NT2/D1 (cell line): Measurements from ENCODE around the gene HEXIM1.

Source experiments
- YY1 ChIP-seq: IDR thresholded peaks from 2 replicates; pipeline ENCODE4 v1.6.1; 2011; ENCODE audit not compliant: insufficient read length, insufficient read depth
- ZNF274 ChIP-seq: IDR thresholded peaks from 2 replicates; pipeline ENCODE4 v1.6.1; 2011; ENCODE audit warnings: mild to moderate bottlenecking, low read depth, low read length

DNA sequence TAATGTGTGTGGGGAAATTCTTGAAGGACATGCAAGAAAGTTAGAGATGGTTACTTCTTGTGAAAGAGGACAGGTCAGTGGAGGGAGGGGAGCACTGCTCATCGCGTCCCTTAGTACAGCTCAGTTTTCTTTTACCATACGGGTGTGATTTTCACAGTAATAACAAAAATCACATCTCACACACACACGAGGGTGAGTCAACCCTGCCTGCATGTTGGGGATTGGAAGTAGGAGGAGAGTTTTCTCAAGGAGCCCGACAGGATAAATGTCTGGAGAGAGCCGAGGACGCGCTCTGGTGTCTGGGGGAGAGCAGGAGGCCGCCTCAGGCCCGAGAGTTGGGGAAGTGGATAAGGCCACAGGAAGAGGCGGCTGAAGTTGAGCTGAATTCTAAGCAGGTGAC is 32.4 kb upstream of the HEXIM1 start:
- TF ChIP-seq ZNF274 (no peak), YY1 (no peak)
